ENCODE data around the gene TTC14. TPM values are rescaled to one million over a fixed set of nuclear protein-coding genes. Genes with fewer than 3 reads are reported as not detected.

The TTC14 gene
- total and polyA plus RNA-seq, 2 of the 8 experiments (the other 6 are each of a cell fraction or from before 2014, with no cell fraction given) = 10.2 to 22.3 TPM

GRCh38 chr3:180590396-180590795 lies 11.6 kb upstream of the TTC14 start:
- H3K27ac ChIP-seq (ENCODE audit: low read depth, low read length) = no peak overlapping the region
- no peaks in the 10 kb centered on the region for H4K20me1 ChIP-seq (replicated peaks in 1 of 2; ENCODE audit: control insufficient read depth in 1 of 2, insufficient read depth in 2 of 2, low read length in 2 of 2)
- no peak overlapping the region for H4K5ac ChIP-seq (ENCODE audit: insufficient read length, low read depth, low read length)
- H2AFZ ChIP-seq (ENCODE audit: low read length) = no peak overlapping the region
- TF ChIP-seq ATF2 (IDR thresholded peaks at IDR 0.05; ENCODE audit: low read length) = no peak
- no peak for TF ChIP-seq NRF1 (IDR thresholded peaks at IDR 0.05; ENCODE audit: low read depth, low read length)
- no peak for TF ChIP-seq RNF2 (IDR thresholded peaks at IDR 0.05; ENCODE audit: borderline replicate concordance, low read depth, low read length, missing control alignments, poor library complexity, severe bottlenecking)
- no peak for TF ChIP-seq CREB1 (IDR thresholded peaks at IDR 0.05)
- TF ChIP-seq, protein P1, sequence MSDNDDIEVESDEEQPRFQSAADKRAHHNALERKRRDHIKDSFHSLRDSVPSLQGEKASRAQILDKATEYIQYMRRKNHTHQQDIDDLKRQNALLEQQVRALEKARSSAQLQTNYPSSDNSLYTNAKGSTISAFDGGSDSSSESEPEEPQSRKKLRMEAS (IDR thresholded peaks at IDR 0.05) = no peak
- no peak for TF ChIP-seq TEAD4 (IDR thresholded peaks at IDR 0.05; ENCODE audit: low read depth, low read length)
- no peak for TF ChIP-seq ASH2L (IDR thresholded peaks at IDR 0.05; ENCODE audit: low read length)
- TF ChIP-seq CHD1 (IDR thresholded peaks at IDR 0.05; ENCODE audit: low read depth, low read length) = no peak
- TF ChIP-seq, protein P2, sequence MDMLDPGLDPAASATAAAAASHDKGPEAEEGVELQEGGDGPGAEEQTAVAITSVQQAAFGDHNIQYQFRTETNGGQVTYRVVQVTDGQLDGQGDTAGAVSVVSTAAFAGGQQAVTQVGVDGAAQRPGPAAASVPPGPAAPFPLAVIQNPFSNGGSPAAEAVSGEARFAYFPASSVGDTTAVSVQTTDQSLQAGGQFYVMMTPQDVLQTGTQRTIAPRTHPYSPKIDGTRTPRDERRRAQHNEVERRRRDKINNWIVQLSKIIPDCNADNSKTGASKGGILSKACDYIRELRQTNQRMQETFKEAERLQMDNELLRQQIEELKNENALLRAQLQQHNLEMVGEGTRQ (IDR thresholded peaks at IDR 0.05; ENCODE audit: low read length) = no peak
- peaks cover 0 to 4% (median 1%) of the 10 kb centered on the region in 4 experiments; a peak in 1 of 7 replicates for H3K4me1 ChIP-seq (replicated peaks in 1 of 4; ENCODE audit: control insufficient read depth in 3 of 4, insufficient read depth in 4 of 4, low read length in 3 of 4)
- no peaks in the 10 kb centered on the region for H3K27me3 ChIP-seq (replicated peaks in 1 of 4; ENCODE audit: control insufficient read depth in 3 of 4, extremely low read depth in 1 of 4, insufficient read depth in 3 of 4, low read length in 3 of 4)
- H3K4ac ChIP-seq (replicated peaks; ENCODE audit: insufficient read length, low read depth, low read length) = no peak overlapping the region
- no peak overlapping the region for H3K56ac ChIP-seq (replicated peaks; ENCODE audit: insufficient read length, low read depth, low read length)
- FAIRE-seq (no peak), DNase-seq (ENCODE audit: low read depth in 1 of 2, low spot score in 2 of 2) (no peak)
- H2BK15ac ChIP-seq (ENCODE audit: low read length) = no peak overlapping the region
- H3K4me2 ChIP-seq (ENCODE audit: insufficient read depth in 1 of 2, low read depth in 2 of 2, low read length in 2 of 2) = no peak overlapping the region
- no peak overlapping the region for H4K8ac ChIP-seq (ENCODE audit: extremely low read depth, insufficient read depth, low read length)
- H2BK20ac ChIP-seq (ENCODE audit: low read length) = no peak overlapping the region
- H3K23me2 ChIP-seq (ENCODE audit: low read depth, low read length) = peaks cover 2% of the 10 kb centered on the region; the same call in 1 of the 2 replicates
- H2BK12ac ChIP-seq (ENCODE audit: low read depth, low read length) = no peak overlapping the region
- no peak overlapping the region for H3K23ac ChIP-seq (ENCODE audit: insufficient read length)
- ChIA-PET POLR2A (ENCODE audit: partially characterized antibody) (no interaction called here), CTCF (ENCODE audit: partially characterized antibody) (no interaction called here)
- no peaks in the 10 kb centered on the region for H3K36me3 ChIP-seq (ENCODE audit: control insufficient read depth in 2 of 4, insufficient read depth in 4 of 4, low read length in 3 of 4)
- no peak overlapping the region for H3K14ac ChIP-seq (ENCODE audit: insufficient read length)
- no peak overlapping the region for H3K18ac ChIP-seq (ENCODE audit: extremely low read depth, low read length)
- H3K9ac ChIP-seq (replicated peaks in 1 of 4; ENCODE audit: extremely low read depth in 1 of 4, low read depth in 3 of 4, low read length in 3 of 4) = no peak overlapping the region
- WGBS, 2 experiments (ENCODE audit: extremely low coverage in 1 of 2, insufficient coverage in 1 of 2, insufficient read length in 1 of 2, insufficient replicate concordance in 2 of 2, low coverage in 1 of 2, low lambda C conversion rate in 2 of 2, missing lambda C conversion rate in 1 of 2) = 95% methylated on average over 19 of the region's 23 CpGs; no CpG with 5 or more reads in 1 of the 2 experiments
- no peaks in the 10 kb centered on the region for H3K79me2 ChIP-seq (ENCODE audit: control insufficient read depth in 1 of 2, insufficient read depth in 2 of 2, low read length in 2 of 2)
- H3K79me1 ChIP-seq (ENCODE audit: low read depth, low read length) = no peaks in the 10 kb centered on the region
- H2AK5ac ChIP-seq (ENCODE audit: low read depth, low read length) = no peak overlapping the region
- H2BK120ac ChIP-seq (replicated peaks; ENCODE audit: low read depth, low read length) = no peak overlapping the region
- H4K91ac ChIP-seq (replicated peaks; ENCODE audit: insufficient read length, low read length) = no peak overlapping the region
- H3K9me3 ChIP-seq (ENCODE audit: insufficient read depth in 2 of 2, low read depth in 1 of 2, low read length in 1 of 2) = no peaks in the 10 kb centered on the region
- H2BK5ac ChIP-seq (ENCODE audit: low read depth, low read length) = no peak overlapping the region
- no peak overlapping the region for H3K4me3 ChIP-seq (ENCODE audit: extremely low read depth in 1 of 4, insufficient read depth in 2 of 4, low read depth in 3 of 4, low read length in 4 of 4)
